Nephron (organoid): ENCODE results near the gene CNIH2.

Source experiments
- H3K27ac Mint-ChIP-seq, 3 experiments: 2 replicates each; pipeline ENCODE4 v1.8.0; 2020; ENCODE audit warnings: mixed read lengths in 3 of 3, mild to moderate bottlenecking in 2 of 3, moderate library complexity in 1 of 3
- H3K27me3 Mint-ChIP-seq: 2 replicates; pipeline ENCODE4 v1.8.0; 2021; ENCODE audit warnings: low read depth, mild to moderate bottlenecking, moderate library complexity, mixed read lengths
- H3K36me3 Mint-ChIP-seq: 2 replicates; pipeline ENCODE4 v1.8.0; 2020; ENCODE audit warnings: low read depth, mixed read lengths
- H3K4me1 Mint-ChIP-seq: 2 replicates; pipeline ENCODE4 v1.8.0; 2020; ENCODE audit warnings: mixed read lengths
- H3K4me3 Mint-ChIP-seq, 3 experiments: 2 replicates each; pipeline ENCODE4 v1.8.0; 2020; ENCODE audit warnings: mild to moderate bottlenecking in 3 of 3, mixed read lengths in 3 of 3, moderate library complexity in 2 of 3
- H3K9me3 Mint-ChIP-seq: 2 replicates; pipeline ENCODE4 v1.8.0; 2020; ENCODE audit warnings: mixed read lengths
- TF ChIP-seq, protein P1 (sequence below), 3 experiments: fragments of 200-600 bp; sonication (generic); IDR thresholded peaks; one replicate each; pipeline ENCODE4 v1.5.0; 2021; ENCODE audit warnings: antibody characterized with exemption in 3 of 3; ENCODE audit not compliant: unreplicated experiment in 3 of 3

Gene CNIH2

DNA sequence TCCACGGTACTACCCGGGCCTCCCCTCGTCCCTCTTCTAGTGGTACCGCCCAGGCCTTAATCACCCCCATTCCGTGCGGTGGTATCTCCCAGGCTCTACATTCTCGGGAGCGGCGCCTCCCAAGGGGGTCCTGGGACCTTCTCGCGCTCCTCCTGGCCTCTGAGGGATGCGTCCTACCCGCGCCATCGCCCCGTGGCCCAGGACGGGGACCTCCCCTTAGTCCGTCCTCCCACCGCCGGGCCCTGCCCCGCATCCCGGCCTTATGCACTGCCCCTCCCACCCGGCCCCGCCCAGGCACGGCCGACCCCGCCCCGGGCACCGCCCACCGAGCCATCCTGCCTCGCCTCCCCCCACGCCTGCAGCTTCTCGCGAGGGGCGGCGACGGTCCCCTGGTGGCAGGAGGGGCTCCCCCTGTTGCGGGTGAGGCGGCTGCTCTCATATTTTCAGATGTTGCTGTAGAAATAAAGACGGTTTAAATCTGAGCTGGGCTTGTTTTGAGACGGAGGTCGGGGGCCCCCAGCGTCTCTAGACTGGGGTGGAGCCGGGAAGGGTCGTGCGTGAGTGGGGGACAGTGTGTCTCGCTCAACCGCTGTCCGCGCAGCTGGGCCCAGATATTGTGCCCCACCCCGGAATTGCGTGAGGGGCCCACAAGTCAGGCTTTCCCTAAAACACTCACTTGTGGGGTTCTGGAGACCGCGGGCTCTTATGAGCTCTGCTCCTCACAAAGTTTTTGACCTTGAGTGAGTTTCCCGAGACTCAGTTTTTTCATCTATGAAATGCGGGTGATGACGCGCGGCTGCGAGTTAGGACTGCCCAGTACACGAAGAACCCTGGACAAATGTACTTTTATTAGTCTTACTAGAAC, 10.4 kb upstream of the CNIH2 start:
- Mint-ChIP-seq H3K4me1 (peaks cover 11% of the 10 kb centered on the region), H3K4me3 (peak overlapping the region; percentile 94 to 96 (median 96)), H3K9me3 (no peaks in the 10 kb centered on the region), H3K36me3 (peaks cover 29% of the 10 kb centered on the region), H3K27ac (peak overlapping the region; percentile 87 to 99 (median 97)), H3K27me3 (no peaks in the 10 kb centered on the region)
- TF ChIP-seq, protein P1, sequence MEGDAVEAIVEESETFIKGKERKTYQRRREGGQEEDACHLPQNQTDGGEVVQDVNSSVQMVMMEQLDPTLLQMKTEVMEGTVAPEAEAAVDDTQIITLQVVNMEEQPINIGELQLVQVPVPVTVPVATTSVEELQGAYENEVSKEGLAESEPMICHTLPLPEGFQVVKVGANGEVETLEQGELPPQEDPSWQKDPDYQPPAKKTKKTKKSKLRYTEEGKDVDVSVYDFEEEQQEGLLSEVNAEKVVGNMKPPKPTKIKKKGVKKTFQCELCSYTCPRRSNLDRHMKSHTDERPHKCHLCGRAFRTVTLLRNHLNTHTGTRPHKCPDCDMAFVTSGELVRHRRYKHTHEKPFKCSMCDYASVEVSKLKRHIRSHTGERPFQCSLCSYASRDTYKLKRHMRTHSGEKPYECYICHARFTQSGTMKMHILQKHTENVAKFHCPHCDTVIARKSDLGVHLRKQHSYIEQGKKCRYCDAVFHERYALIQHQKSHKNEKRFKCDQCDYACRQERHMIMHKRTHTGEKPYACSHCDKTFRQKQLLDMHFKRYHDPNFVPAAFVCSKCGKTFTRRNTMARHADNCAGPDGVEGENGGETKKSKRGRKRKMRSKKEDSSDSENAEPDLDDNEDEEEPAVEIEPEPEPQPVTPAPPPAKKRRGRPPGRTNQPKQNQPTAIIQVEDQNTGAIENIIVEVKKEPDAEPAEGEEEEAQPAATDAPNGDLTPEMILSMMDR (IDR thresholded peaks at IDR 0.05; ENCODE audit: unreplicated experiment in 3 of 3), result peak in 1 of 3 experiments; percentile 10

DNA sequence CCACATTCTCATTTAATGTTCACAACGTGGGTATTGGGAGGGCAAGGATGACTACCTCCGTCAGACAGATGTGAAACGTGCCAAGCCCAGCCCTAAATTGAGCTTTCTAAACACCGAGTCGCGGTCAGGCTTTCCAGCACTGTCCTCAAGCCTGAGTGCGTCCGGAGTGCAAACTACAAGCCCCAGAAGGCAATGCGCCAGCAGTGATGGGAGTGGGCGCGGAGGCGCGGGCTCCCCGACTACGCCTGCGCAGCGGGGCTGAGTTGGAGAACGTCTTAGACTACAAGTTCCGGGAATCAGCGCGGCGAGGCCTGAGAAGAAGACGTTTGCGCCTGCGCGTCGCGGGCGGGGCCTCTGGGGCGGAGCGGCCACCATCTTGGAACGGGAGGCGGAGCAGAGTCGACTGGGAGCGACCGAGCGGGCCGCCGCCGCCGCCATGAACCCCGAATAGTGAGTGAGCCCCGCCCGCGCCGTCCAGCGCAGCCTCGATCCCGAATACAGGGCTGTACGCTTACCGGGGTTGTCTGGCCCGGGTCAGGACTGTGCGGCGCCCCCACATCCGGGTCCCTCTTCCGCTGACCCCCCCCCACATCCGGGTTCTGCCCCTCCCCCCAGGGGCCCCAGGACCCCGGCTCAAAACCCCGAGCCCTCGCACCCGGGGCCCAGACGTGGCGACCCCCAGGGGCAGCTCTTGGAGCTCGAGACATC, 9.6 kb upstream of the CNIH2 start, which contains the start of gene RAB1B:
Gene RAB1B (plus strand): TSS at position 396 of the 708 bp plus-strand sequence. CDS start 41 bp downstream, at position 437.
- H3K4me3 Mint-ChIP-seq, result peak within 1 kb of the TSS; percentile 94 to 96 (median 96)
- peak within 1 kb of the TSS; percentile 87 to 99 (median 97) for H3K27ac Mint-ChIP-seq
- peaks cover 14% of the 10 kb centered on the region for H3K4me1 Mint-ChIP-seq
- TF ChIP-seq, protein P1 (IDR thresholded peaks at IDR 0.05; ENCODE audit: unreplicated experiment in 3 of 3), result no peak
- no peaks in the 10 kb centered on the region for H3K27me3 Mint-ChIP-seq
- no peaks in the 10 kb centered on the region for H3K9me3 Mint-ChIP-seq
- peaks cover 29% of the 10 kb centered on the region for H3K36me3 Mint-ChIP-seq

DNA sequence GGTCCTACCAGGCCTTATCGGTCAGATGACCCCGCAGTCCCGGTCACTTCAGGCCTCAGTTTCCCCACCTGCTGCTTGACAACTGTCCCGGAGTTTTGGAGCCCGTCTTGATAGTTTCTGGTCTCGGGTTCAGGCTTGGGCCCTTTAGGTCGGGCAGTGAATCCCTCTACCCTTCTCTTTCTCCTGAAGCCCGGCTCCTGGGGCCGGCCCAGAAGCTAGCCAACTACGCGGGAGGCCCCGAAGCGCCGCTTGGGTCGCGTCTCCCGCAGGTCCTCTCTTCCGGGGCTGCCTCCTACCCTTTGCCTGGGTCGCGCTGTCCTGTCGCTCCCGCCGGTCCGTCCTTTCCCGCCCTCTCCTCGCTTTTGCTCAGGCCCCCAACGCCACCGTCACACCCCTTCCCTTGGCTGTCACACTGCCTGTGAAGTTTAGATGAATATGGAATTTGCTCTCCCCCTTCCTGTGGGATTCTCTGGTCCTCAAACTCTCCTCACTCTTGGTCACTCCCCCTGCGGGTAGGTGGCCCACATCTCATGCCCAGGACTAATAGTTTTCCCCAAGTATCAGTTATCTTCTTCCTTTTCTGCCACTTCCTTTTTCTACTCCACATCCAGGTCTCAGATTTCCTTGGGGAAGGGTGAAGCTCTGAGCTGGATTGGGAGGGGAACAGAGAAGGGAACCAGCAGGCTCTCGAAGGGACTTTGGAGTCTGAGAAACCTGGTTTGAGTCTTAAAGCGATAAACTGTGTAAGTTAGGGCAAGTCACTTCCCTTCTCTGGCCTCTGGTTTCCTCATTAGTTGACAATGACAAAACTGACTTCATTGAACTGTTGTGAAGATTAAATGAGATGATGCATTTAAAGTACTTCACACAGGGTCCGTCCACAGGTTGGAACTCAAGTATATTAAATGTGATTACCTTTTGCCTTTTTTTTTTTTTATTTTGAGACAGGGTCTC, 8.7 kb upstream of the CNIH2 start:
- Mint-ChIP-seq H3K4me3 (peak overlapping the region; percentile 94 to 96 (median 96)), H3K4me1 (peaks cover 20% of the 10 kb centered on the region), H3K9me3 (no peaks in the 10 kb centered on the region), H3K27ac (peak overlapping the region; percentile 87 to 97 (median 96)), H3K36me3 (peaks cover 33% of the 10 kb centered on the region), H3K27me3 (no peaks in the 10 kb centered on the region)
- TF ChIP-seq, protein P1 (IDR thresholded peaks at IDR 0.05; ENCODE audit: unreplicated experiment in 3 of 3), result peak in 2 of 3 experiments; percentile 9 to 17

DNA sequence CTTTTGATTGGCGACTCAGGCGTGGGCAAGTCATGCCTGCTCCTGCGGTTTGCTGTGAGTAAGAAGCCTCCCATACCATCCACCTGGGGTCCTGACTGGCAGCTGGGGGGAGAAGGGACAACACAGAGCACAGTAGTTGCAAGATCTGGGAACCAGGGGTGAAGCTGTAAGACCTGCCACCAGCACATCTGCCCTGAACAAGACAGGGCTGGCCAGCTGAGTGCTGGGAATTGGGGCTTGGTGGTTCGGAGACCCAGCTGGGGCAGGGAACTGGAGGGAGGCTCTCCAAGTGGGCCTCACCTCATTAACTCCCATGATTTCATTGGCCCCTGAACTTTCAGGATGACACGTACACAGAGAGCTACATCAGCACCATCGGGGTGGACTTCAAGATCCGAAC, 6.2 kb upstream of the CNIH2 start:
- peak overlapping the region; percentile 40 to 59 (median 47) for H3K4me3 Mint-ChIP-seq
- no peaks in the 10 kb centered on the region for H3K27me3 Mint-ChIP-seq
- peaks cover 41% of the 10 kb centered on the region for H3K36me3 Mint-ChIP-seq
- TF ChIP-seq, protein P1 (IDR thresholded peaks at IDR 0.05; ENCODE audit: unreplicated experiment in 3 of 3), result no peak
- no peak overlapping the region for H3K27ac Mint-ChIP-seq
- H3K9me3 Mint-ChIP-seq, result no peaks in the 10 kb centered on the region
- peaks cover 33% of the 10 kb centered on the region for H3K4me1 Mint-ChIP-seq

DNA sequence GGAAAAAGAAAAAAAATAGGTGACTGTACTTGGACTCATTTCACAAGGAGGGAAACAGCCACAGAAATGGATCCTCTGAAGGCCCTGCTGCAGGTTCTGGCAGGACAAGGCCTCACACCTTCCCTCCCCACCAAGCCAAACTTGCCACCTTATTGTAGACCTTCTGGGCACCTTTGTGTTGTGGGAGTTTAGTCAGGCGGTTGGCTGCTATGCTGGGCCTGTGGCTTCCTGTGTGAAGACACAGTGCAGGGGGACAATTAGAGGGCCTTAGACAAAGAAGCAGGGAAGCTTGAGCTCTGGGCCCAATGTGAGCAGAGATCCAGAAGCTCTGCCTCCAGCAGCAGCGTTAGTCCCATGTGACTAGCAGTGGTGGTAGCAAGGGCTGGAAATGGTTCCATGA, 5.4 kb upstream of the CNIH2 start:
- Mint-ChIP-seq H3K4me3 (peak overlapping the region; percentile 29 to 58 (median 46)), H3K27ac (no peak overlapping the region), H3K36me3 (peaks cover 41% of the 10 kb centered on the region), H3K27me3 (no peaks in the 10 kb centered on the region), H3K9me3 (no peaks in the 10 kb centered on the region), H3K4me1 (peaks cover 28% of the 10 kb centered on the region)
- TF ChIP-seq, protein P1 (IDR thresholded peaks at IDR 0.05; ENCODE audit: unreplicated experiment in 3 of 3), result no peak
